Epithelial cell of esophagus (primary cell): ENCODE results near the gene MPL.

Experiments
- DNase-seq: peaks from one replicate; pipeline ENCODE4 v3.0.0; 2010; ENCODE audit warnings: low read depth
- H3K4me3 ChIP-seq: 2 replicates; pipeline ENCODE4 v1.5.1; 2011; ENCODE audit warnings: mild to moderate bottlenecking, low read length, control low read depth
- CTCF ChIP-seq: IDR thresholded peaks from 2 replicates; pipeline ENCODE4 v1.5.1; 2011; ENCODE audit warnings: low read depth, mild to moderate bottlenecking, low read length, control low read depth, inconsistent platforms; ENCODE audit not compliant: insufficient read depth; ENCODE audit errors: missing control alignments

Gene MPL

DNA sequence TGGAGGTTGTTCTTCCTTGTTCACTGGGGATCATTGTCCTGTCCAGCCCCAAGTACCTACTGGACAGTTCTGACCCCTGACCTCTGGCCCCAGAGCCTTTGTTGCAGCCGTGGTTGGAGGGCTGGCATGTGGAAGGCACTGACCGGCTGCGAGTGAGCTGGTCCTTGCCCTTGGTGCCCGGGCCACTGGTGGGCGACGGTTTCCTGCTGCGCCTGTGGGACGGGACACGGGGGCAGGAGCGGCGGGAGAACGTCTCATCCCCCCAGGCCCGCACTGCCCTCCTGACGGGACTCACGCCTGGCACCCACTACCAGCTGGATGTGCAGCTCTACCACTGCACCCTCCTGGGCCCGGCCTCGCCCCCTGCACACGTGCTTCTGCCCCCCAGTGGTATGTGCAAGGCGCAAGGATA lies 25.4 kb upstream of the MPL start:
- no peak for TF ChIP-seq CTCF
- H3K4me3 ChIP-seq = no peak overlapping the region
- DNase-seq = no peak

GRCh38 chr1:43312663-43313515 lies 24.7 kb upstream of the MPL start:
- TF ChIP-seq CTCF = no peak
- H3K4me3 ChIP-seq = no peak overlapping the region
- no peak for DNase-seq

DNA sequence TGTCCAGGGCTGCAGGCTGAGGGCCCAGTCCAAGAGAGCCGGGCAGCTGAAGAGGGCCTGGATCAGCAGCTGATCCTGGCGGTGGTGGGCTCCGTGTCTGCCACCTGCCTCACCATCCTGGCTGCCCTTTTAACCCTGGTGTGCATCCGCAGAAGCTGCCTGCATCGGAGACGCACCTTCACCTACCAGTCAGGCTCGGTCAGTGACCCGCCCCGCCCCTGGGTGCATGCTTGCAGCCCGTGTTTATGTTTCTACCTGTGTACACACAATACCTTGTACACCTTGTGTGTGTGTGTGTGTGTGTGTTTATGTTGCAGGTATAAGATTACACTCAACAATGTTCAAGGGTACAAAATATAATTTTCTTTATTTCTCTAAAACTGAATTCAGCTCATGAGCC lies 23.8 kb upstream of the MPL start:
- no peak for DNase-seq
- TF ChIP-seq CTCF = no peak
- H3K4me3 ChIP-seq = no peak overlapping the region

DNA sequence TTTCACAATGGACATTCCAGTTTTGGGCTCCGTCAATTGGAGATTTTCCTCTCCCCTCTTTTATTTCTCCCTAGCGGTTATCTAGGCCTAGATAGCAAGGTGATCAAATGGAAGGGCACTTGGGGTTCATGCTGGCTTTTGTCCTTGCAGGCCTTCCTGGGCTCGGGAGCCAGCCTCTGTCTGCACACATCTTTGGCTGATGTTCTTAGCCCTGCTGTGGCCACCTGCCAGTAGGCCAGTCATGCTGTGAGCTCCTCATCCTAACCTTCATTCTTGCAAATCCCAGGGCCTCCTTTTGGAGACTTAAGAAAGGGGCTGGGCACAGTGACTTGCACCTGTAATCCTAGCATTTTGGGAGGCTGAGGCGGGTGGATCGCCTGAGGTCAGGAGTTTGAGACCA lies 23.4 kb upstream of the MPL start:
- no peak overlapping the region for H3K4me3 ChIP-seq
- no peak for DNase-seq
- TF ChIP-seq CTCF = no peak

DNA sequence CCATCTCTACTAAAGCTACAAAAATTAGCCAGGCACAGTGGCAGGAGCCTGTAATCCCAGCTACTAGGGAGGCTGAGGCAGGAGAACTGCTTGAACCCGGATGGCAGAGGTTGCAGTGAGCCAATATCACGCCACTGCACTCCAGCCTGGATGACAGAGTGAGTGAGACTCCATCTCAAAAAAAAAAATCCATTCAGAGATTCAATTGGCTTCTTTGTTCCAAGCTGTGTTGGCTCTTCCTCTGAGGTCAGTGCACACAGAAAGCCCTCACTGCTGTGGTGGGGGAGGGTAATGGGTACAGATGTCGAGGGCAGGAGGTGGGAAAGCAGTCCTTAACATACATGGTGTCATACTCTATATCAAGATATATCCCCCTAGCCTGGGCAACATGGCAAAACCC lies 22.1 kb upstream of the MPL start:
- no peak overlapping the region for H3K4me3 ChIP-seq
- no peak for DNase-seq
- no peak for TF ChIP-seq CTCF

GRCh38 chr1:43315963-43316737 lies 21.5 kb upstream of the MPL start:
- no peak overlapping the region for H3K4me3 ChIP-seq
- no peak for TF ChIP-seq CTCF
- no peak for DNase-seq
